ENCODE results near the gene GSTM4. TPM values are rescaled to one million over a fixed set of nuclear protein-coding genes. Genes with fewer than 3 reads are reported as not detected.

GSTM4 gene
- total RNA-seq, 3 donors from 2014 or later, result 21.9 to 31.5 (median 28.2) TPM

GRCh38 chr1:109635862-109636200 is 20.1 kb upstream of the GSTM4 start:
- Histone ChIP-seq H3K9me3 (no peaks in the 10 kb centered on the region), H3K4me3 (no peak overlapping the region), H3K4me1 (no peaks in the 10 kb centered on the region), H3K27me3 (no peaks in the 10 kb centered on the region), H3K36me3 (no peaks in the 10 kb centered on the region), H3K27ac (no peak overlapping the region)
- intact Hi-C loops (cut with DNase I; ENCODE audit: low total_unique reads), result loop anchor here (10.0 kb wide), 1 partner anchor 139 kb away; no protein-coding TSS in a partner anchor
- no peak for TF ChIP-seq POLR2AphosphoS5 (IDR thresholded peaks at IDR 0.05)
- TF ChIP-seq POLR2A (IDR thresholded peaks at IDR 0.05), result no peak
- TF ChIP-seq, protein P1, sequence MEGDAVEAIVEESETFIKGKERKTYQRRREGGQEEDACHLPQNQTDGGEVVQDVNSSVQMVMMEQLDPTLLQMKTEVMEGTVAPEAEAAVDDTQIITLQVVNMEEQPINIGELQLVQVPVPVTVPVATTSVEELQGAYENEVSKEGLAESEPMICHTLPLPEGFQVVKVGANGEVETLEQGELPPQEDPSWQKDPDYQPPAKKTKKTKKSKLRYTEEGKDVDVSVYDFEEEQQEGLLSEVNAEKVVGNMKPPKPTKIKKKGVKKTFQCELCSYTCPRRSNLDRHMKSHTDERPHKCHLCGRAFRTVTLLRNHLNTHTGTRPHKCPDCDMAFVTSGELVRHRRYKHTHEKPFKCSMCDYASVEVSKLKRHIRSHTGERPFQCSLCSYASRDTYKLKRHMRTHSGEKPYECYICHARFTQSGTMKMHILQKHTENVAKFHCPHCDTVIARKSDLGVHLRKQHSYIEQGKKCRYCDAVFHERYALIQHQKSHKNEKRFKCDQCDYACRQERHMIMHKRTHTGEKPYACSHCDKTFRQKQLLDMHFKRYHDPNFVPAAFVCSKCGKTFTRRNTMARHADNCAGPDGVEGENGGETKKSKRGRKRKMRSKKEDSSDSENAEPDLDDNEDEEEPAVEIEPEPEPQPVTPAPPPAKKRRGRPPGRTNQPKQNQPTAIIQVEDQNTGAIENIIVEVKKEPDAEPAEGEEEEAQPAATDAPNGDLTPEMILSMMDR (IDR thresholded peaks at IDR 0.05), result no peak
- DNase-seq (ENCODE audit: low spot score in 2 of 2), result no peak

DNA sequence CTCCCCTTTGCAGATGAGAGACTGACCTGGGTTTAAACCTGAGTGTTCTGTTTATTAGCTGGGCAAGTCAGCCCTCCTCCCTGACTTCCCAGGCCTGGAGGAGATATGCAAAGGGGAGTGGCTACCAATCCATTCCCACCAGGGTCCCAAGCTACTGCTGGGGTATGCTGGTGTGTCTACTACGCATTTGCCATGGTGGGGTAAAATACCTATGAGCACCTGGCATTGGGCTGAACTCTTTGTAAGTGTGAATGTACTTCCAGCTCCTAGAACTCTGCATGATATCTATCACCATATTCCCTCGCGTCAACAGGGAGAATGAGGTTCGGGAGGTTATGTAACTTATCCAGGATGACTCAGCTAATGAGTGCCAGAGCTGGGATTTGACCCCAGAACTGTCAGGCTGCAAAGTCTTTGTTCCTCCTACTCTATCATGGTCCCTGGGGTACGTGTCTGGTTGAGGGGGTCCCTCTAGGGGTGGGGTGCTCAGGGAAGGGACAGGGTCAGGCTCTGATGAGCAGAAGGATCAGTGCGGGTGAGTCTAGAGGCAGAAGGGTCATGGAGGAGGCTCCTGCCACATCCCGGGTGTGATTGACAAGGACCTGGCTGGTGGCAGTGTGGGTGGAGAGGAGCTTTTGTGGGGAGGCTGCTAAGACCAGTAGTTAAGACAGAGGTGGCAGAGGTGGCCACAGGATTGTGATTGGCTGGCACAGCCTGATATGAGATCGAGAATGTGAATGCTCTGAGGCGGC is 19.5 kb upstream of the GSTM4 start:
- Histone ChIP-seq H3K4me1 (no peaks in the 10 kb centered on the region), H3K36me3 (no peaks in the 10 kb centered on the region), H3K9me3 (no peaks in the 10 kb centered on the region), H3K27me3 (no peaks in the 10 kb centered on the region), H3K27ac (peak overlapping the region in 1 of 2 donors; percentile 20), H3K4me3 (no peak overlapping the region)
- TF ChIP-seq, protein P1 (IDR thresholded peaks at IDR 0.05), result no peak
- TF ChIP-seq POLR2A (IDR thresholded peaks at IDR 0.05) (no peak), POLR2AphosphoS5 (IDR thresholded peaks at IDR 0.05) (peak in 1 of 3 donors; percentile 17)
- DNase-seq (ENCODE audit: low spot score in 2 of 2), result no peak
- intact Hi-C loops (cut with DNase I; ENCODE audit: low total_unique reads), result loop anchor here (10.0 kb wide), 1 partner anchor 138 kb away; no protein-coding TSS in a partner anchor

- intact Hi-C loops (cut with DNase I; ENCODE audit: low total_unique reads), result loop anchor here (10.0 kb wide), 1 partner anchor 137 kb away; no protein-coding TSS in a partner anchor
- Histone ChIP-seq H3K27ac (no peak overlapping the region), H3K27me3 (no peaks in the 10 kb centered on the region), H3K9me3 (no peaks in the 10 kb centered on the region), H3K36me3 (no peaks in the 10 kb centered on the region), H3K4me1 (no peaks in the 10 kb centered on the region), H3K4me3 (no peak overlapping the region)
- TF ChIP-seq POLR2A (IDR thresholded peaks at IDR 0.05) (no peak), POLR2AphosphoS5 (IDR thresholded peaks at IDR 0.05) (no peak)
- TF ChIP-seq, protein P1 (IDR thresholded peaks at IDR 0.05), result no peak
- no peak for DNase-seq (ENCODE audit: low spot score in 2 of 2)
Observed at GRCh38 chr1:109637446-109637845, 18.5 kb upstream of the GSTM4 start.

DNA sequence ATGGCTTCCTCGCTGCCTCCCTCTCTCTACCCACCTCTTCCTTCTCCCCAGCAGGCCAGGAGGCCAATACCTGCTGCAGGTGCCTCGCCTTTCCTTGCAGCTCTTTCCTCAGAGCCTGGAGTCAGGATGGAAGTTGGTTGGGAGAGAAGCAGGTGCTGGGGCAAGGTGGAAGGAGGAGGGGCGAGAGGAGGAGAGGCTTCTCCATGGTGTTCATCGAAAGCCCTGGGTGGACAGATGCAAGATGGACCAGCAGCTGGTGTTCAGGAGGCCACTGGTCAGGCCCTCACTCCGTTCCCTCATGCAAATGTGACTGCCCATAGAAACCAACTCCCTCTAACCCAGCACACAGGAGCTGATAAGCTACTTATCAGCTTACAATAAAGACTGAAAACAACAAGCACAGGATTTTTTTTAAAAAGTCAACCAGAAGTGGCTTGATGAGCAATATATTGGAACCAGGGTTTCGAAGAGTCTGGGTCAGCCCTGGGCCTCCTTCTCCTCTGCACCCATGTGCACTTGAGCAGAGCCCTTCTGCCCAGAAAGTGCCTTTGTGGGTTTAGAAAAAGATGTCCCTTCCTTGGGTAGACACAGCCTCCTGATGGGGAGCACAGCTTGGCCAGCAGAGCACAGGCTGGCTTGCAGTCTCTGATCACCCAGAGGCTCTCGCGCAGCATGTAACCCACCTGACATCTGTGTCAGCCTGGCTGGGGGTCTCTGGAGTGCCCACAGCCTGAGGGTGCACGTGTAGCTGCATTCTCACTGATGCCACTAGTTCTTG is 16.6 kb upstream of the GSTM4 start:
- TF ChIP-seq POLR2AphosphoS5 (IDR thresholded peaks at IDR 0.05) (no peak), POLR2A (IDR thresholded peaks at IDR 0.05) (no peak)
- TF ChIP-seq, protein P1 (IDR thresholded peaks at IDR 0.05), result no peak
- Histone ChIP-seq H3K36me3 (no peaks in the 10 kb centered on the region), H3K27ac (no peak overlapping the region), H3K4me1 (no peaks in the 10 kb centered on the region), H3K4me3 (no peak overlapping the region), H3K9me3 (no peaks in the 10 kb centered on the region), H3K27me3 (no peaks in the 10 kb centered on the region)
- no peak for DNase-seq (ENCODE audit: low spot score in 2 of 2)
- intact Hi-C loops (cut with DNase I; ENCODE audit: low total_unique reads), result loop anchor here (10.0 kb wide), 1 partner anchor 136 kb away; no protein-coding TSS in a partner anchor

- no peak overlapping the region for H3K4me3 ChIP-seq
- TF ChIP-seq, protein P1 (IDR thresholded peaks at IDR 0.05), result no peak
- TF ChIP-seq POLR2AphosphoS5 (IDR thresholded peaks at IDR 0.05), result no peak
- TF ChIP-seq POLR2A (IDR thresholded peaks at IDR 0.05), result no peak
- no peak for DNase-seq (ENCODE audit: low spot score in 2 of 2)
- H3K36me3 ChIP-seq, result no peaks in the 10 kb centered on the region
- H3K9me3 ChIP-seq, result no peaks in the 10 kb centered on the region
- no peaks in the 10 kb centered on the region for H3K27me3 ChIP-seq
- no peak overlapping the region for H3K27ac ChIP-seq
- intact Hi-C loops (cut with DNase I; ENCODE audit: low total_unique reads), result loop anchor here (10.0 kb wide), 1 partner anchor 135 kb away; no protein-coding TSS in a partner anchor
- H3K4me1 ChIP-seq, result no peaks in the 10 kb centered on the region
Observed at GRCh38 chr1:109639841-109640184, 16.1 kb upstream of the GSTM4 start.
